Measurements from ENCODE around the gene DDIAS.

DNA sequence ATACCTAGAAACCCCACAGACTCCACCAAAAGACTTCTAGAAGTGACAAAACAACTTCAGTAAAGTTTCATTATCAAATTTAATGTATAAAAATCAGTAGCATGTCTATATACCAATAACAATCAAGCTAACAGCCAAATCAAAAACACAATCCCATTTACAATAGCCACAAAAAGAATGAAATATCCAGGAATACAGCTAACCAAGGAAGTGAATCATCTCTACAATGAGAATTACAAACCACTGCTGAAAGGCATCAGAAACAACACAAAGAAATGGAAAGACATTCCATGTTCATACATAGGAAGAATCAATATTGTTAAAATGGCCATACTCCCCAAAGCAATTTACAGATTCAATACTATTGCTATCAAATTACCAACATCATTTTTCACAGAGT is 47.3 kb upstream of the DDIAS start:
- TF ChIP-seq, protein P1, sequence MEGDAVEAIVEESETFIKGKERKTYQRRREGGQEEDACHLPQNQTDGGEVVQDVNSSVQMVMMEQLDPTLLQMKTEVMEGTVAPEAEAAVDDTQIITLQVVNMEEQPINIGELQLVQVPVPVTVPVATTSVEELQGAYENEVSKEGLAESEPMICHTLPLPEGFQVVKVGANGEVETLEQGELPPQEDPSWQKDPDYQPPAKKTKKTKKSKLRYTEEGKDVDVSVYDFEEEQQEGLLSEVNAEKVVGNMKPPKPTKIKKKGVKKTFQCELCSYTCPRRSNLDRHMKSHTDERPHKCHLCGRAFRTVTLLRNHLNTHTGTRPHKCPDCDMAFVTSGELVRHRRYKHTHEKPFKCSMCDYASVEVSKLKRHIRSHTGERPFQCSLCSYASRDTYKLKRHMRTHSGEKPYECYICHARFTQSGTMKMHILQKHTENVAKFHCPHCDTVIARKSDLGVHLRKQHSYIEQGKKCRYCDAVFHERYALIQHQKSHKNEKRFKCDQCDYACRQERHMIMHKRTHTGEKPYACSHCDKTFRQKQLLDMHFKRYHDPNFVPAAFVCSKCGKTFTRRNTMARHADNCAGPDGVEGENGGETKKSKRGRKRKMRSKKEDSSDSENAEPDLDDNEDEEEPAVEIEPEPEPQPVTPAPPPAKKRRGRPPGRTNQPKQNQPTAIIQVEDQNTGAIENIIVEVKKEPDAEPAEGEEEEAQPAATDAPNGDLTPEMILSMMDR (IDR thresholded peaks at IDR 0.05): no peak
- no peak for TF ChIP-seq POLR2A (IDR thresholded peaks at IDR 0.05)

Data from uterus (tissue), 2 donors.